ENCODE data around the gene PKP2. TPM values are rescaled to one million over a fixed set of nuclear protein-coding genes. Genes with fewer than 3 reads are reported as not detected.

PKP2 gene
- total RNA-seq, 2 experiments from 2014 or later: not detected

GRCh38 chr12:32836710-32837109 is 59.9 kb downstream of the PKP2 start:
- Mint-ChIP-seq H3K4me1 (no peaks in the 10 kb centered on the region), H3K27ac (no peak overlapping the region), H3K36me3 (ENCODE audit: low read depth) (no peaks in the 10 kb centered on the region), H3K4me3 (no peak overlapping the region), H3K9me3 (no peaks in the 10 kb centered on the region), H3K27me3 (no peaks in the 10 kb centered on the region)
- ChIA-PET POLR2A (no interaction called here), CTCF (no interaction called here)
- DNase-seq: no peak

DNA sequence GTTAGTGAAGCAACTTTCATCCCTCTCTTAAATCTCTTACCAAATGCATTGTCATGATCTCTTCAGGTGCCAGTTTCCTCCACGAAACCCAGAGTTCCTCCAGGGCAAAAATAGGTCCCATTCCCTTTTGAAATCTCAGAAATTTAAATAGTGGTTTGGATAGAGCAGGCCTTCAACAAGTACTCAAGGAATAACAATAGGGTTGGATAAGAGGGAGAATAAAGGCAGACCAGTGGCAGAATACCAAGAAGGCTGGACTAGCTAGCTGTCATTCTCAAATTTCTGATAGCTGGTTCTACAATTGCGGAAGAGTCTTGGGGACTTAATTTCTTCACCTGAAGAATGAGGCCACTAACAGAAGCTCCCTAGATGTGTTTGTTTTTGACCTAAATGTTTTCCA is 62.5 kb downstream of the PKP2 start:
- Mint-ChIP-seq H3K27me3 (no peaks in the 10 kb centered on the region), H3K36me3 (ENCODE audit: low read depth) (no peaks in the 10 kb centered on the region), H3K27ac (no peak overlapping the region), H3K9me3 (no peaks in the 10 kb centered on the region), H3K4me1 (no peaks in the 10 kb centered on the region), H3K4me3 (no peak overlapping the region)
- ChIA-PET POLR2A (no interaction called here), CTCF (no interaction called here)
- no peak for DNase-seq

GRCh38 chr12:32828552-32828951 is 68.0 kb downstream of the PKP2 start:
- H3K4me3 Mint-ChIP-seq: no peak overlapping the region
- CTCF ChIA-PET: no interaction called here
- H3K27me3 Mint-ChIP-seq: no peaks in the 10 kb centered on the region
- H3K4me1 Mint-ChIP-seq: no peaks in the 10 kb centered on the region
- no peak for DNase-seq
- POLR2A ChIA-PET: no interaction called here
- no peak overlapping the region for H3K27ac Mint-ChIP-seq
- H3K36me3 Mint-ChIP-seq (ENCODE audit: low read depth): no peaks in the 10 kb centered on the region
- H3K9me3 Mint-ChIP-seq: no peaks in the 10 kb centered on the region

GRCh38 chr12:32828120-32828519 is 68.5 kb downstream of the PKP2 start:
- no peak for DNase-seq

GRCh38 chr12:32826807-32827412 is 69.7 kb downstream of the PKP2 start:
- Mint-ChIP-seq H3K27ac (no peak overlapping the region), H3K4me3 (no peak overlapping the region), H3K36me3 (ENCODE audit: low read depth) (no peaks in the 10 kb centered on the region), H3K27me3 (no peaks in the 10 kb centered on the region), H3K4me1 (no peaks in the 10 kb centered on the region), H3K9me3 (no peaks in the 10 kb centered on the region)
- POLR2A ChIA-PET: no interaction called here
- CTCF ChIA-PET: no interaction called here
- DNase-seq: no peak

More at GRCh38 chr12:32828120-32828519, 68.5 kb downstream of the PKP2 start:
- CTCF ChIA-PET: no interaction called here
- Mint-ChIP-seq H3K36me3 (ENCODE audit: low read depth) (no peaks in the 10 kb centered on the region), H3K27ac (no peak overlapping the region), H3K4me1 (no peaks in the 10 kb centered on the region), H3K9me3 (no peaks in the 10 kb centered on the region), H3K27me3 (no peaks in the 10 kb centered on the region), H3K4me3 (no peak overlapping the region)
- POLR2A ChIA-PET: no interaction called here

DNA sequence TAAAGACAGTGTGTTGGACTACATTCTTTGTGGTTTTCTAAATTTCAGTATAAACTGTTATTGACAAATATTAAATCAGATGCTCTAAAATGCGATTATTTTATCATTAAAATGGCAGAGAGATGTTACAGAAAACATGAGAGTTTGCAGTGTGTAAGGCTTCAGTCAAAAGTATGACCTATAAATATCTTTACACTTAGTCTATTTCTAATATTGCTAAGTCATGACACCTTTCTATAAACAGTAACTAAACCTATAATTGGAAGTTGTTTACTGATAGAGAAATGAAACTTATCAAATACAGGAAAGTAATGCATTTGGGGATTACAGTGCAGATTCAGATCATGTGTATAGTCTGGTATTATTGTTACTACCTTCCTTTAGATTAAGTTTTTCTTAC is 72.0 kb downstream of the PKP2 start:
- H3K4me3 Mint-ChIP-seq: no peak overlapping the region
- ChIA-PET CTCF (no interaction called here), POLR2A (no interaction called here)
- no peaks in the 10 kb centered on the region for H3K36me3 Mint-ChIP-seq (ENCODE audit: low read depth)
- H3K27me3 Mint-ChIP-seq: no peaks in the 10 kb centered on the region
- no peak for DNase-seq
- no peak overlapping the region for H3K27ac Mint-ChIP-seq
- H3K4me1 Mint-ChIP-seq: no peaks in the 10 kb centered on the region
- H3K9me3 Mint-ChIP-seq: no peaks in the 10 kb centered on the region

DNA sequence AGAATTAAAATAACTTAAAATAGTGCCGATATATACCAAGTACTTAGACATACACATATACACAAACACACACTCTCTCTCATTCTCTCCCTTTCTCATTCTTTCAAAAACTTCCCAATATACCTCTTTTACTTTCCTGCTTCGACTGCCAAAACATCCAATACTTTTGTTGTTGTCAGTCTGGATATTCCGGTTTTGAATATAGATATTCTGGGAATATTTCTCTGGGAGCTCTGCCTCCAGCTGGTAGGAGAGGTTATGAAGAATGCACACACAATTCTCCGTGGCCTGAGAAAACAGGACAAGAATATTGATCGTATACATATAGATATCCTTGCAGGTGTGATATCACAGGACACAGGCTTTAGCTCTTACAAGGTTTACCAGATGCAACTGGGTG is 74.2 kb downstream of the PKP2 start:
- CTCF ChIA-PET: no interaction called here
- H3K4me3 Mint-ChIP-seq: no peak overlapping the region
- no peaks in the 10 kb centered on the region for H3K4me1 Mint-ChIP-seq

GRCh38 chr12:32821710-32822109 is 74.9 kb downstream of the PKP2 start:
- CTCF ChIA-PET: no interaction called here
- no peaks in the 10 kb centered on the region for H3K36me3 Mint-ChIP-seq (ENCODE audit: low read depth)
- no peaks in the 10 kb centered on the region for H3K9me3 Mint-ChIP-seq
- no peaks in the 10 kb centered on the region for H3K4me1 Mint-ChIP-seq
- H3K27ac Mint-ChIP-seq: no peak overlapping the region
- POLR2A ChIA-PET: no interaction called here
- no peak for DNase-seq
- no peaks in the 10 kb centered on the region for H3K27me3 Mint-ChIP-seq
- H3K4me3 Mint-ChIP-seq: no peak overlapping the region

More for the DNA sequence above, 74.2 kb downstream of the PKP2 start:
- H3K27me3 Mint-ChIP-seq: no peaks in the 10 kb centered on the region
- H3K9me3 Mint-ChIP-seq: no peaks in the 10 kb centered on the region
- POLR2A ChIA-PET: no interaction called here
- no peak overlapping the region for H3K27ac Mint-ChIP-seq
- DNase-seq: no peak
- no peaks in the 10 kb centered on the region for H3K36me3 Mint-ChIP-seq (ENCODE audit: low read depth)

- no peaks in the 10 kb centered on the region for H3K36me3 Mint-ChIP-seq (ENCODE audit: low read depth)
- ChIA-PET CTCF (no interaction called here), POLR2A (no interaction called here)
- no peak overlapping the region for H3K27ac Mint-ChIP-seq
- no peaks in the 10 kb centered on the region for H3K4me1 Mint-ChIP-seq
- no peaks in the 10 kb centered on the region for H3K27me3 Mint-ChIP-seq
- DNase-seq: no peak
- no peaks in the 10 kb centered on the region for H3K9me3 Mint-ChIP-seq
- no peak overlapping the region for H3K4me3 Mint-ChIP-seq
Measured at GRCh38 chr12:32821293-32821692, 75.3 kb downstream of the PKP2 start.

DNA sequence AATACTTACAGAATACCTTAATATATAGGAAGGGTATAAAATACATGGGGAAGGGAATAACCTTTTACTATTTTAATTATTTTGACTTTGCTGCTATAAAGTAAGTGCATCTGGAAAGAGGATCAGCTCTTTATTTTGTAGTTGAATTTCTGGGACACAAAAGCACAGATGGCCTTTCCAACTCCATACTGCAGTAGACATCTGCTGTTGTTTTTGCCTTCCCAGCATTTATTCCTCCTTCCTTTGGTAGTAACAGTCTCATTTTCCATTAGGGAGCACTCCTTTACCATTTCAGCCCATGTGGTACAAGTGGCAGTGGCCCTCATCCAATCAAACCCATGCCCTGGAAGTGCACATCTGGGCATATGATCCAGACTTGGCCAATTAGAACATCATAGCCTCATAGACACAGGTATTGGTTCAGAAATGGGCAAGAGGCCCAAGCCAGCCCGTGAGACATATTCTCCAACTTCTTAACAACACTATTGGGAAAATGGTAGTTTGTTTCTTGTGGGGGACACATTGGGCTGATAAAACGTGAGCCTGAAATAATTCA is 76.1 kb downstream of the PKP2 start:
- DNase-seq: no peak
- Mint-ChIP-seq H3K4me1 (no peaks in the 10 kb centered on the region), H3K9me3 (no peaks in the 10 kb centered on the region), H3K4me3 (no peak overlapping the region), H3K27me3 (no peaks in the 10 kb centered on the region), H3K27ac (no peak overlapping the region), H3K36me3 (ENCODE audit: low read depth) (no peaks in the 10 kb centered on the region)
- ChIA-PET CTCF (no interaction called here), POLR2A (no interaction called here)

DNA sequence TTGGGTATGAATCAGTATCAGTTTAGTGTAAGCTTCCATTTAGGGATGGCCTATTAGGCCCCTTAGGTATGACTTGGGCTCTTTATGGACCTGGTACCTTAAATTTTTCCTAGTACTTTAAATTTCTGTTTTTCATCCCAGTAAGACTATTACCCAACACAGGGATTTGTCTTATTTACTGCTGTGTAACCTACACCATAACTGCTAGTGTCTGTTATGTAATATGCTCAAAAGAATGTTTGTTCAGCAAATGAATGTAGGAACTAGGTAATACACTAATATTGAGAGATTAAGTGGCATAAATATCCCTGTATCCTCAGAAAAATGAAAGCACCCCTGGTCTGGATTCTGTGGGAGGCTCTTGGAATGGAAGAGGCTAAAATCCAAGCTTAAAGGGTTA is 77.2 kb downstream of the PKP2 start:
- Mint-ChIP-seq H3K27me3 (no peaks in the 10 kb centered on the region), H3K4me1 (no peaks in the 10 kb centered on the region), H3K9me3 (no peaks in the 10 kb centered on the region), H3K4me3 (no peak overlapping the region), H3K36me3 (ENCODE audit: low read depth) (no peaks in the 10 kb centered on the region), H3K27ac (no peak overlapping the region)
- no peak for DNase-seq
- ChIA-PET CTCF (no interaction called here), POLR2A (no interaction called here)

- ChIA-PET POLR2A (no interaction called here), CTCF (no interaction called here)
- Mint-ChIP-seq H3K9me3 (no peaks in the 10 kb centered on the region), H3K4me1 (no peaks in the 10 kb centered on the region), H3K27ac (no peak overlapping the region), H3K36me3 (ENCODE audit: low read depth) (no peaks in the 10 kb centered on the region), H3K4me3 (no peak overlapping the region), H3K27me3 (no peaks in the 10 kb centered on the region)
- no peak for DNase-seq
Measured at GRCh38 chr12:32811686-32812392, 84.7 kb downstream of the PKP2 start.

- ChIA-PET POLR2A (no interaction called here), CTCF (no interaction called here)
- H3K27me3 Mint-ChIP-seq: no peaks in the 10 kb centered on the region
- H3K27ac Mint-ChIP-seq: no peak overlapping the region
- H3K4me3 Mint-ChIP-seq: no peak overlapping the region
- no peaks in the 10 kb centered on the region for H3K4me1 Mint-ChIP-seq
- no peak for DNase-seq
- H3K36me3 Mint-ChIP-seq (ENCODE audit: low read depth): no peaks in the 10 kb centered on the region
- no peaks in the 10 kb centered on the region for H3K9me3 Mint-ChIP-seq
Measured at GRCh38 chr12:32809846-32810245, 86.7 kb downstream of the PKP2 start.

- Mint-ChIP-seq H3K4me3 (no peak overlapping the region), H3K9me3 (no peaks in the 10 kb centered on the region), H3K27me3 (no peaks in the 10 kb centered on the region), H3K4me1 (no peaks in the 10 kb centered on the region), H3K27ac (no peak overlapping the region), H3K36me3 (ENCODE audit: low read depth) (no peaks in the 10 kb centered on the region)
- no peak for DNase-seq
- POLR2A ChIA-PET: no interaction called here
- CTCF ChIA-PET: no interaction called here
Measured at GRCh38 chr12:32809196-32809595, 87.4 kb downstream of the PKP2 start.

Data from activated CD4-positive, alpha-beta T cell treated with anti-CD3 and anti-CD28 coated beads, Interleukin-2, amount 10 ng/mL, durations not matched to agents 7 days and 5 days (primary cell).